ENCODE results near the gene PROK1.

PROK1 gene

GRCh38 chr1:110465814-110466380 is 14.9 kb downstream of the PROK1 start:
- H3K4me3 ChIP-seq (ENCODE audit: low read depth, low read length): no peak overlapping the region
- no peak overlapping the region for H3K9ac ChIP-seq (ENCODE audit: low read length)
- H3K27ac ChIP-seq (ENCODE audit: low read depth, low read length): no peak overlapping the region
- H3K36me3 ChIP-seq (ENCODE audit: control insufficient read depth, insufficient read depth, low read length): no peaks in the 10 kb centered on the region
- no peaks in the 10 kb centered on the region for H3K4me1 ChIP-seq (ENCODE audit: control insufficient read depth, insufficient read depth, low read length)
- H3K9me3 ChIP-seq (ENCODE audit: control insufficient read depth, insufficient read depth, low read depth, low read length): peaks cover 2% of the 10 kb centered on the region; the same call in 1 of the 2 replicates
- no peaks in the 10 kb centered on the region for H3K27me3 ChIP-seq (ENCODE audit: control insufficient read depth, insufficient read depth, low read length)

GRCh38 chr1:110466646-110467280 is 15.8 kb downstream of the PROK1 start:
- Histone ChIP-seq H3K4me3 (ENCODE audit: low read depth, low read length) (no peak overlapping the region), H3K4me1 (ENCODE audit: control insufficient read depth, insufficient read depth, low read length) (no peaks in the 10 kb centered on the region), H3K9me3 (ENCODE audit: control insufficient read depth, insufficient read depth, low read depth, low read length) (peaks cover 2% of the 10 kb centered on the region; the same call in 1 of the 2 replicates), H3K36me3 (ENCODE audit: control insufficient read depth, insufficient read depth, low read length) (no peaks in the 10 kb centered on the region), H3K27ac (ENCODE audit: low read depth, low read length) (no peak overlapping the region), H3K27me3 (ENCODE audit: control insufficient read depth, insufficient read depth, low read length) (no peaks in the 10 kb centered on the region), H3K9ac (ENCODE audit: low read length) (no peak overlapping the region)

- Histone ChIP-seq H3K27ac (ENCODE audit: low read depth, low read length) (no peak overlapping the region), H3K4me3 (ENCODE audit: low read depth, low read length) (no peak overlapping the region), H3K27me3 (ENCODE audit: control insufficient read depth, insufficient read depth, low read length) (no peaks in the 10 kb centered on the region), H3K4me1 (ENCODE audit: control insufficient read depth, insufficient read depth, low read length) (no peaks in the 10 kb centered on the region), H3K9me3 (ENCODE audit: control insufficient read depth, insufficient read depth, low read depth, low read length) (no peaks in the 10 kb centered on the region), H3K36me3 (ENCODE audit: control insufficient read depth, insufficient read depth, low read length) (no peaks in the 10 kb centered on the region), H3K9ac (ENCODE audit: low read length) (no peak overlapping the region)
Observed at GRCh38 chr1:110471131-110471530, 20.2 kb downstream of the PROK1 start.

- no peak overlapping the region for H3K27ac ChIP-seq (ENCODE audit: low read depth, low read length)
- no peak overlapping the region for H3K9ac ChIP-seq (ENCODE audit: low read length)
- no peak overlapping the region for H3K4me3 ChIP-seq (ENCODE audit: low read depth, low read length)
- no peaks in the 10 kb centered on the region for H3K27me3 ChIP-seq (ENCODE audit: control insufficient read depth, insufficient read depth, low read length)
- peaks cover 6% of the 10 kb centered on the region; the same call in 1 of the 2 replicates for H3K4me1 ChIP-seq (ENCODE audit: control insufficient read depth, insufficient read depth, low read length)
- H3K9me3 ChIP-seq (ENCODE audit: control insufficient read depth, insufficient read depth, low read depth, low read length): no peaks in the 10 kb centered on the region
- H3K36me3 ChIP-seq (ENCODE audit: control insufficient read depth, insufficient read depth, low read length): no peaks in the 10 kb centered on the region
Observed at GRCh38 chr1:110472546-110472945, 21.6 kb downstream of the PROK1 start.

- no peak overlapping the region for H3K4me3 ChIP-seq (ENCODE audit: low read depth, low read length)
- no peaks in the 10 kb centered on the region for H3K27me3 ChIP-seq (ENCODE audit: control insufficient read depth, insufficient read depth, low read length)
Observed at GRCh38 chr1:110474444-110474843, 23.5 kb downstream of the PROK1 start.

GRCh38 chr1:110475362-110476027 is 24.5 kb downstream of the PROK1 start:
- Histone ChIP-seq H3K36me3 (ENCODE audit: control insufficient read depth, insufficient read depth, low read length) (no peaks in the 10 kb centered on the region), H3K27me3 (ENCODE audit: control insufficient read depth, insufficient read depth, low read length) (no peaks in the 10 kb centered on the region), H3K9ac (ENCODE audit: low read length) (no peak overlapping the region), H3K9me3 (ENCODE audit: control insufficient read depth, insufficient read depth, low read depth, low read length) (no peaks in the 10 kb centered on the region), H3K27ac (ENCODE audit: low read depth, low read length) (no peak overlapping the region), H3K4me1 (ENCODE audit: control insufficient read depth, insufficient read depth, low read length) (peaks cover 14% of the 10 kb centered on the region), H3K4me3 (ENCODE audit: low read depth, low read length) (no peak overlapping the region)

More at GRCh38 chr1:110474444-110474843, 23.5 kb downstream of the PROK1 start:
- H3K4me1 ChIP-seq (ENCODE audit: control insufficient read depth, insufficient read depth, low read length): peaks cover 14% of the 10 kb centered on the region
- H3K9ac ChIP-seq (ENCODE audit: low read length): no peak overlapping the region
- no peaks in the 10 kb centered on the region for H3K36me3 ChIP-seq (ENCODE audit: control insufficient read depth, insufficient read depth, low read length)
- H3K27ac ChIP-seq (ENCODE audit: low read depth, low read length): no peak overlapping the region
- no peaks in the 10 kb centered on the region for H3K9me3 ChIP-seq (ENCODE audit: control insufficient read depth, insufficient read depth, low read depth, low read length)

GRCh38 chr1:110476028-110476765 is 25.2 kb downstream of the PROK1 start:
- Histone ChIP-seq H3K9ac (ENCODE audit: low read length) (no peak overlapping the region), H3K4me3 (ENCODE audit: low read depth, low read length) (no peak overlapping the region), H3K9me3 (ENCODE audit: control insufficient read depth, insufficient read depth, low read depth, low read length) (no peaks in the 10 kb centered on the region), H3K27ac (ENCODE audit: low read depth, low read length) (no peak overlapping the region), H3K27me3 (ENCODE audit: control insufficient read depth, insufficient read depth, low read length) (no peaks in the 10 kb centered on the region), H3K36me3 (ENCODE audit: control insufficient read depth, insufficient read depth, low read length) (no peaks in the 10 kb centered on the region), H3K4me1 (ENCODE audit: control insufficient read depth, insufficient read depth, low read length) (peaks cover 14% of the 10 kb centered on the region)

- Histone ChIP-seq H3K27me3 (ENCODE audit: control insufficient read depth, insufficient read depth, low read length) (no peaks in the 10 kb centered on the region), H3K9ac (ENCODE audit: low read length) (no peak overlapping the region), H3K4me1 (ENCODE audit: control insufficient read depth, insufficient read depth, low read length) (peaks cover 19% of the 10 kb centered on the region), H3K36me3 (ENCODE audit: control insufficient read depth, insufficient read depth, low read length) (no peaks in the 10 kb centered on the region), H3K27ac (ENCODE audit: low read depth, low read length) (no peak overlapping the region), H3K9me3 (ENCODE audit: control insufficient read depth, insufficient read depth, low read depth, low read length) (no peaks in the 10 kb centered on the region), H3K4me3 (ENCODE audit: low read depth, low read length) (no peak overlapping the region)
Observed at GRCh38 chr1:110477041-110477440, 26.1 kb downstream of the PROK1 start.

- peaks cover 23% of the 10 kb centered on the region for H3K4me1 ChIP-seq (ENCODE audit: control insufficient read depth, insufficient read depth, low read length)
- no peaks in the 10 kb centered on the region for H3K27me3 ChIP-seq (ENCODE audit: control insufficient read depth, insufficient read depth, low read length)
- no peaks in the 10 kb centered on the region for H3K9me3 ChIP-seq (ENCODE audit: control insufficient read depth, insufficient read depth, low read depth, low read length)
- no peak overlapping the region for H3K4me3 ChIP-seq (ENCODE audit: low read depth, low read length)
- no peak overlapping the region for H3K9ac ChIP-seq (ENCODE audit: low read length)
- H3K27ac ChIP-seq (ENCODE audit: low read depth, low read length): no peak overlapping the region
- no peaks in the 10 kb centered on the region for H3K36me3 ChIP-seq (ENCODE audit: control insufficient read depth, insufficient read depth, low read length)
Observed at GRCh38 chr1:110477445-110477957, 26.6 kb downstream of the PROK1 start.

GRCh38 chr1:110477967-110478640 is 27.2 kb downstream of the PROK1 start:
- Histone ChIP-seq H3K9ac (ENCODE audit: low read length) (no peak overlapping the region), H3K4me1 (ENCODE audit: control insufficient read depth, insufficient read depth, low read length) (peaks cover 28% of the 10 kb centered on the region), H3K27me3 (ENCODE audit: control insufficient read depth, insufficient read depth, low read length) (no peaks in the 10 kb centered on the region), H3K4me3 (ENCODE audit: low read depth, low read length) (no peak overlapping the region), H3K36me3 (ENCODE audit: control insufficient read depth, insufficient read depth, low read length) (no peaks in the 10 kb centered on the region), H3K9me3 (ENCODE audit: control insufficient read depth, insufficient read depth, low read depth, low read length) (no peaks in the 10 kb centered on the region), H3K27ac (ENCODE audit: low read depth, low read length) (no peak overlapping the region)

Data from HUES6 (cell line).